ENCODE data around the gene CNEP1R1. TPM values are rescaled to one million over a fixed set of nuclear protein-coding genes. Genes with fewer than 3 reads are reported as not detected.

Gene CNEP1R1
- total RNA-seq, 4 donors from 2014 or later, result 14.1 to 51.7 (median 29.5) TPM

GRCh38 chr16:49995720-49996119 is 29.3 kb upstream of the CNEP1R1 start:
- no peak for DNase-seq
- H3K36me3 ChIP-seq, result no peaks in the 10 kb centered on the region
- no peaks in the 10 kb centered on the region for H3K4me1 ChIP-seq
- intact Hi-C loops (cut with DNase I; ENCODE audit: low total_unique reads), result no loop called here
- H3K27ac ChIP-seq, result no peak overlapping the region
- H3K27me3 ChIP-seq, result no peaks in the 10 kb centered on the region
- no peak for TF ChIP-seq POLR2A (IDR thresholded peaks at IDR 0.05)
- no peak for TF ChIP-seq CTCF (IDR thresholded peaks at IDR 0.05)
- H3K9me3 ChIP-seq, result no peaks in the 10 kb centered on the region
- no peak overlapping the region for H3K4me3 ChIP-seq

GRCh38 chr16:49997721-49998251 is 27.2 kb upstream of the CNEP1R1 start:
- Histone ChIP-seq H3K36me3 (no peaks in the 10 kb centered on the region), H3K27me3 (no peaks in the 10 kb centered on the region), H3K27ac (no peak overlapping the region), H3K9me3 (no peaks in the 10 kb centered on the region), H3K4me1 (no peaks in the 10 kb centered on the region), H3K4me3 (no peak overlapping the region)
- intact Hi-C loops (cut with DNase I; ENCODE audit: low total_unique reads), result no loop called here
- no peak for DNase-seq
- TF ChIP-seq CTCF (IDR thresholded peaks at IDR 0.05) (no peak), POLR2A (IDR thresholded peaks at IDR 0.05) (no peak)

- Histone ChIP-seq H3K27me3 (no peaks in the 10 kb centered on the region), H3K9me3 (no peaks in the 10 kb centered on the region), H3K27ac (no peak overlapping the region), H3K36me3 (no peaks in the 10 kb centered on the region), H3K4me1 (no peaks in the 10 kb centered on the region), H3K4me3 (no peak overlapping the region)
- intact Hi-C loops (cut with DNase I; ENCODE audit: low total_unique reads), result no loop called here
- TF ChIP-seq POLR2A (IDR thresholded peaks at IDR 0.05), result no peak
- no peak for TF ChIP-seq CTCF (IDR thresholded peaks at IDR 0.05)
- no peak for DNase-seq
Measured at GRCh38 chr16:49998991-49999390, 26.0 kb upstream of the CNEP1R1 start.

GRCh38 chr16:50001144-50001543 is 23.9 kb upstream of the CNEP1R1 start:
- TF ChIP-seq CTCF (IDR thresholded peaks at IDR 0.05) (no peak), POLR2A (IDR thresholded peaks at IDR 0.05) (no peak)
- Histone ChIP-seq H3K27ac (no peak overlapping the region), H3K4me1 (no peaks in the 10 kb centered on the region), H3K4me3 (no peak overlapping the region), H3K27me3 (no peaks in the 10 kb centered on the region), H3K9me3 (no peaks in the 10 kb centered on the region), H3K36me3 (no peaks in the 10 kb centered on the region)
- intact Hi-C loops (cut with DNase I; ENCODE audit: low total_unique reads), result no loop called here
- DNase-seq, result no peak

- Histone ChIP-seq H3K9me3 (no peaks in the 10 kb centered on the region), H3K36me3 (no peaks in the 10 kb centered on the region), H3K27me3 (no peaks in the 10 kb centered on the region), H3K27ac (no peak overlapping the region), H3K4me1 (no peaks in the 10 kb centered on the region), H3K4me3 (no peak overlapping the region)
- intact Hi-C loops (cut with DNase I; ENCODE audit: low total_unique reads), result no loop called here
- TF ChIP-seq POLR2A (IDR thresholded peaks at IDR 0.05) (no peak), CTCF (IDR thresholded peaks at IDR 0.05) (no peak)
- no peak for DNase-seq
Measured at GRCh38 chr16:50002190-50002589, 22.8 kb upstream of the CNEP1R1 start.
